T-helper 2 cell treated with Interferon-gamma antibody and Interleukin-4, amounts not matched to agents 5 μg/mL and 100 μg/mL, for 36 hours (primary cell): ENCODE measurements around the gene TBC1D16.

Experiments used
- DNase-seq: peaks from one replicate; pipeline ENCODE4 v3.0.0; 2021; ENCODE audit warnings: low spot score
- H3K27ac Mint-ChIP-seq: one replicate; pipeline ENCODE4 v1.8.0; 2021; ENCODE audit warnings: mild to moderate bottlenecking, mixed read lengths
- H3K27me3 Mint-ChIP-seq: one replicate; pipeline ENCODE4 v1.8.0; 2021; ENCODE audit warnings: low read depth, mixed read lengths
- H3K36me3 Mint-ChIP-seq: one replicate; pipeline ENCODE4 v1.8.0; 2021; ENCODE audit warnings: low read depth, mixed read lengths
- H3K4me1 Mint-ChIP-seq: one replicate; pipeline ENCODE4 v1.8.0; 2021; ENCODE audit warnings: low read depth, mixed read lengths
- H3K4me3 Mint-ChIP-seq: one replicate; pipeline ENCODE4 v1.8.0; 2022; ENCODE audit warnings: mild to moderate bottlenecking, moderate library complexity, mixed read lengths
- H3K9me3 Mint-ChIP-seq: one replicate; pipeline ENCODE4 v1.8.0; 2021; ENCODE audit warnings: mixed read lengths

TBC1D16 gene

GRCh38 chr17:80035687-80035936 lies at the start of gene TBC1D16:
Gene TBC1D16, minus strand, starts transcription at chr17:80035872. Its CDS starts 22,325 bp downstream, at chr17:80013547.
- Mint-ChIP-seq H3K4me3 (peak within 1 kb of the TSS; percentile 86), H3K27me3 (peaks cover 49% of the 10 kb centered on the region)
- no peak for DNase-seq

GRCh38 chr17:80084773-80085172 lies 49.1 kb upstream of the TBC1D16 start:
- peaks cover 5% of the 10 kb centered on the region for H3K4me1 Mint-ChIP-seq
- H3K27me3 Mint-ChIP-seq: peaks cover 2% of the 10 kb centered on the region
- H3K9me3 Mint-ChIP-seq: no peaks in the 10 kb centered on the region
- H3K27ac Mint-ChIP-seq: no peak overlapping the region
- no peaks in the 10 kb centered on the region for H3K36me3 Mint-ChIP-seq
- H3K4me3 Mint-ChIP-seq: no peak overlapping the region
- no peak for DNase-seq

More at GRCh38 chr17:80035687-80035936, at the start of gene TBC1D16:
- H3K4me1 Mint-ChIP-seq: peaks cover 17% of the 10 kb centered on the region
- no peaks in the 10 kb centered on the region for H3K9me3 Mint-ChIP-seq
- no peaks in the 10 kb centered on the region for H3K36me3 Mint-ChIP-seq
- peak within 1 kb of the TSS; percentile 78 for H3K27ac Mint-ChIP-seq

- Mint-ChIP-seq H3K27me3 (peaks cover 2% of the 10 kb centered on the region), H3K36me3 (no peaks in the 10 kb centered on the region), H3K4me3 (no peak overlapping the region)
Measured at GRCh38 chr17:80083136-80083661, 47.5 kb upstream of the TBC1D16 start.

GRCh38 chr17:80082403-80083135 lies 46.9 kb upstream of the TBC1D16 start:
- Mint-ChIP-seq H3K27me3 (peaks cover 2% of the 10 kb centered on the region), H3K9me3 (no peaks in the 10 kb centered on the region), H3K27ac (peak overlapping the region; percentile 52), H3K36me3 (no peaks in the 10 kb centered on the region), H3K4me3 (no peak overlapping the region), H3K4me1 (peaks cover 5% of the 10 kb centered on the region)
- peak; percentile 52 for DNase-seq

More at GRCh38 chr17:80083136-80083661, 47.5 kb upstream of the TBC1D16 start:
- peak overlapping the region; percentile 52 for H3K27ac Mint-ChIP-seq
- H3K4me1 Mint-ChIP-seq: peaks cover 5% of the 10 kb centered on the region
- no peak for DNase-seq
- H3K9me3 Mint-ChIP-seq: no peaks in the 10 kb centered on the region

- H3K27ac Mint-ChIP-seq: no peak overlapping the region
- no peaks in the 10 kb centered on the region for H3K36me3 Mint-ChIP-seq
- H3K9me3 Mint-ChIP-seq: no peaks in the 10 kb centered on the region
- H3K4me1 Mint-ChIP-seq: peaks cover 5% of the 10 kb centered on the region
- peaks cover 2% of the 10 kb centered on the region for H3K27me3 Mint-ChIP-seq
- DNase-seq: no peak
- no peak overlapping the region for H3K4me3 Mint-ChIP-seq
Measured at GRCh38 chr17:80081596-80081995, 45.9 kb upstream of the TBC1D16 start.

- H3K27ac Mint-ChIP-seq: no peak overlapping the region
- H3K4me1 Mint-ChIP-seq: peaks cover 5% of the 10 kb centered on the region
- H3K36me3 Mint-ChIP-seq: no peaks in the 10 kb centered on the region
- DNase-seq: no peak
- no peak overlapping the region for H3K4me3 Mint-ChIP-seq
- H3K27me3 Mint-ChIP-seq: peaks cover 2% of the 10 kb centered on the region
- H3K9me3 Mint-ChIP-seq: no peaks in the 10 kb centered on the region
Measured at GRCh38 chr17:80080081-80080480, 44.4 kb upstream of the TBC1D16 start.

- no peaks in the 10 kb centered on the region for H3K36me3 Mint-ChIP-seq
- peaks cover 3% of the 10 kb centered on the region for H3K4me1 Mint-ChIP-seq
- H3K4me3 Mint-ChIP-seq: no peak overlapping the region
- no peaks in the 10 kb centered on the region for H3K27me3 Mint-ChIP-seq
- H3K27ac Mint-ChIP-seq: no peak overlapping the region
- DNase-seq: no peak
- no peaks in the 10 kb centered on the region for H3K9me3 Mint-ChIP-seq
Measured at GRCh38 chr17:80072410-80072809, 36.7 kb upstream of the TBC1D16 start.

GRCh38 chr17:80071116-80071841 lies 35.6 kb upstream of the TBC1D16 start:
- H3K4me1 Mint-ChIP-seq: peaks cover 3% of the 10 kb centered on the region
- no peaks in the 10 kb centered on the region for H3K9me3 Mint-ChIP-seq
- no peak overlapping the region for H3K4me3 Mint-ChIP-seq
- no peak overlapping the region for H3K27ac Mint-ChIP-seq
- DNase-seq: no peak
- H3K27me3 Mint-ChIP-seq: no peaks in the 10 kb centered on the region
- H3K36me3 Mint-ChIP-seq: no peaks in the 10 kb centered on the region

GRCh38 chr17:80070375-80071115 lies 34.9 kb upstream of the TBC1D16 start:
- no peak overlapping the region for H3K27ac Mint-ChIP-seq
- no peaks in the 10 kb centered on the region for H3K27me3 Mint-ChIP-seq
- H3K4me3 Mint-ChIP-seq: no peak overlapping the region
- DNase-seq: no peak
- peaks cover 3% of the 10 kb centered on the region for H3K4me1 Mint-ChIP-seq
- H3K36me3 Mint-ChIP-seq: no peaks in the 10 kb centered on the region
- no peaks in the 10 kb centered on the region for H3K9me3 Mint-ChIP-seq

GRCh38 chr17:80068301-80069222 lies 32.9 kb upstream of the TBC1D16 start:
- Mint-ChIP-seq H3K4me3 (no peak overlapping the region), H3K27me3 (no peaks in the 10 kb centered on the region), H3K27ac (no peak overlapping the region), H3K36me3 (no peaks in the 10 kb centered on the region), H3K4me1 (peaks cover 3% of the 10 kb centered on the region), H3K9me3 (no peaks in the 10 kb centered on the region)
- no peak for DNase-seq

- Mint-ChIP-seq H3K27ac (no peak overlapping the region), H3K4me3 (no peak overlapping the region), H3K4me1 (peaks cover 3% of the 10 kb centered on the region), H3K36me3 (no peaks in the 10 kb centered on the region), H3K9me3 (no peaks in the 10 kb centered on the region), H3K27me3 (no peaks in the 10 kb centered on the region)
- no peak for DNase-seq
Measured at GRCh38 chr17:80067393-80067986, 31.8 kb upstream of the TBC1D16 start.

GRCh38 chr17:80065478-80066170 lies 30.0 kb upstream of the TBC1D16 start:
- Mint-ChIP-seq H3K27me3 (no peaks in the 10 kb centered on the region), H3K9me3 (no peaks in the 10 kb centered on the region), H3K4me3 (no peak overlapping the region), H3K4me1 (no peaks in the 10 kb centered on the region), H3K36me3 (no peaks in the 10 kb centered on the region), H3K27ac (no peak overlapping the region)
- DNase-seq: no peak
